Endodermal cell (in vitro differentiated cells): Measurements from ENCODE around the gene FIZ1. TPM values are rescaled to one million over a fixed set of nuclear protein-coding genes. Genes with fewer than 3 reads are reported as not detected.
A peak's percentile ranks its signal among the peaks of the same experiment; 100 is the strongest.

ENCODE experiments used
- DNase-seq: peaks from one replicate; pipeline ENCODE4 v3.0.0-alpha.2; 2017
- H3K27ac ChIP-seq: 2 replicates; pipeline ENCODE4 v1.5.1; 2013; ENCODE audit warnings: mild to moderate bottlenecking, low read depth, low read length, moderate library complexity
- H3K27me3 ChIP-seq: 2 replicates; pipeline ENCODE4 v1.6.1; 2013; ENCODE audit warnings: mild to moderate bottlenecking, low read length, moderate library complexity; ENCODE audit not compliant: insufficient read depth, control insufficient read depth, poor library complexity, severe bottlenecking
- H3K36me3 ChIP-seq: 2 replicates; pipeline ENCODE4 v1.7.0; 2013; ENCODE audit warnings: mild to moderate bottlenecking, low read length, moderate library complexity; ENCODE audit not compliant: control insufficient read depth, insufficient read depth
- H3K4me1 ChIP-seq: one replicate; pipeline ENCODE4 v1.7.0; 2013; ENCODE audit warnings: low read length; ENCODE audit not compliant: control insufficient read depth, insufficient read depth
- H3K4me3 ChIP-seq: 2 replicates; pipeline ENCODE4 v1.5.1; 2013; ENCODE audit warnings: mild to moderate bottlenecking, low read length, moderate library complexity
- H3K9ac ChIP-seq: 2 replicates; pipeline ENCODE4 v1.6.1; 2013; ENCODE audit warnings: mild to moderate bottlenecking, low read length, moderate library complexity; ENCODE audit not compliant: poor library complexity, severe bottlenecking; ENCODE audit errors: extremely low read depth
- H3K9me3 ChIP-seq: 2 replicates; pipeline ENCODE4 v1.6.1; 2013; ENCODE audit warnings: mild to moderate bottlenecking, low read length, moderate library complexity; ENCODE audit not compliant: control insufficient read depth
- H3K27ac Mint-ChIP-seq: 2 replicates; pipeline ENCODE4 v1.8.0; 2020; ENCODE audit warnings: mixed read lengths
- H3K27me3 Mint-ChIP-seq: 2 replicates; pipeline ENCODE4 v1.8.0; 2021; ENCODE audit warnings: mild to moderate bottlenecking, mixed read lengths; ENCODE audit not compliant: insufficient read depth
- H3K36me3 Mint-ChIP-seq: 2 replicates; pipeline ENCODE4 v1.8.0; 2020; ENCODE audit warnings: low read depth, mixed read lengths
- H3K4me1 Mint-ChIP-seq: 2 replicates; pipeline ENCODE4 v1.8.0; 2020; ENCODE audit warnings: mixed read lengths
- H3K4me3 Mint-ChIP-seq: 2 replicates; pipeline ENCODE4 v1.8.0; 2020; ENCODE audit warnings: mild to moderate bottlenecking, moderate library complexity, mixed read lengths
- H3K9me3 Mint-ChIP-seq: 2 replicates; pipeline ENCODE4 v1.8.0; 2020; ENCODE audit warnings: mild to moderate bottlenecking, mixed read lengths
- CTCF ChIP-seq: fragments of 200-600 bp; sonication (generic); conservative IDR thresholded peaks from 2 replicates; pipeline ENCODE4 v1.5.0; 2021; ENCODE audit warnings: antibody characterized with exemption, mild to moderate bottlenecking
- WGBS, 2 experiments: methylation state at CpG; one replicate each; pipeline versions ENCODE4 v1.1.5 to v1.1.7; 2013; ENCODE audit warnings: missing lambda C conversion rate in 2 of 2, mixed read lengths in 1 of 2; ENCODE audit not compliant: insufficient coverage in 1 of 2, insufficient read length in 1 of 2; 5-methylcytosine and 5-hydroxymethylcytosine counted together
- total RNA-seq, 2 donors: library from RNA; stranded (reverse); fragmentation: NEBNext Ultra II Directional in 1 of 2; extraction: Animal tissue kit (Norgen Biotek cat#: 25700) in 1 of 2; gene quantifications; 2 replicates in 1 of 2; 3 replicates in 1 of 2; pipeline ENCODE4 v1.2.1, GENCODE V29; 2021

The FIZ1 gene
- total RNA-seq, 2 donors from 2014 or later = 19.7 to 21.1 TPM

GRCh38 chr19:55602104-55603001, 3.0 kb upstream of the FIZ1 start:
- no peak overlapping the region for H3K4me3 Mint-ChIP-seq
- no peaks in the 10 kb centered on the region for H3K27me3 ChIP-seq
- WGBS, 2 experiments = 96 to 99% methylated on average over 25 to 60 of the region's 60 CpGs
- no peaks in the 10 kb centered on the region for H3K9me3 ChIP-seq
- no peak for DNase-seq
- no peak for TF ChIP-seq CTCF
- no peak overlapping the region for H3K27ac ChIP-seq
- peaks cover 4% of the 10 kb centered on the region for H3K36me3 ChIP-seq
- H3K4me1 Mint-ChIP-seq = peaks cover 15% of the 10 kb centered on the region
- H3K9me3 Mint-ChIP-seq = peaks cover 4% of the 10 kb centered on the region
- peaks cover 16% of the 10 kb centered on the region for H3K36me3 Mint-ChIP-seq
- H3K27ac Mint-ChIP-seq = no peak overlapping the region
- H3K27me3 Mint-ChIP-seq = no peaks in the 10 kb centered on the region
- H3K9ac ChIP-seq = no peak overlapping the region
- peaks cover 4% of the 10 kb centered on the region for H3K4me1 ChIP-seq
- no peak overlapping the region for H3K4me3 ChIP-seq

GRCh38 chr19:55601084-55601483, 1.8 kb upstream of the FIZ1 start:
- no peak overlapping the region for H3K9ac ChIP-seq
- H3K4me3 Mint-ChIP-seq = peak overlapping the region; percentile 86
- H3K9me3 ChIP-seq = no peaks in the 10 kb centered on the region
- H3K4me1 Mint-ChIP-seq = peaks cover 8% of the 10 kb centered on the region
- H3K27ac Mint-ChIP-seq = no peak overlapping the region
- no peak for DNase-seq
- no peaks in the 10 kb centered on the region for H3K4me1 ChIP-seq
- peak overlapping the region; percentile 84 for H3K4me3 ChIP-seq
- peaks cover 19% of the 10 kb centered on the region for H3K36me3 Mint-ChIP-seq
- peaks cover 4% of the 10 kb centered on the region for H3K9me3 Mint-ChIP-seq
- H3K27me3 ChIP-seq = no peaks in the 10 kb centered on the region
- H3K27me3 Mint-ChIP-seq = no peaks in the 10 kb centered on the region
- H3K27ac ChIP-seq = no peak overlapping the region
- no peak for TF ChIP-seq CTCF
- WGBS, 2 experiments = 94 to 95% methylated on average over 4 of the region's 4 CpGs
- H3K36me3 ChIP-seq = peaks cover 11% of the 10 kb centered on the region

- DNase-seq = no peak
- Histone ChIP-seq H3K4me1 (no peaks in the 10 kb centered on the region), H3K9ac (peak overlapping the region; percentile 30)
These were observed 1.3 kb upstream of the FIZ1 start for GRCh38 chr19:55600662-55601028.

More at GRCh38 chr19:55600662-55601028, 1.3 kb upstream of the FIZ1 start:
- peak overlapping the region; percentile 84 for H3K4me3 ChIP-seq
- Mint-ChIP-seq H3K4me3 (peak overlapping the region; percentile 86), H3K4me1 (peaks cover 6% of the 10 kb centered on the region), H3K36me3 (peaks cover 23% of the 10 kb centered on the region), H3K27me3 (no peaks in the 10 kb centered on the region), H3K9me3 (peaks cover 4% of the 10 kb centered on the region), H3K27ac (no peak overlapping the region)
- no peaks in the 10 kb centered on the region for H3K9me3 ChIP-seq
- H3K36me3 ChIP-seq = peaks cover 15% of the 10 kb centered on the region
- TF ChIP-seq CTCF = no peak
- no peaks in the 10 kb centered on the region for H3K27me3 ChIP-seq
- 21 to 88% methylated on average over 1 to 10 of the region's 15 CpGs for WGBS, 2 experiments
- H3K27ac ChIP-seq = peak overlapping the region; percentile 99
